ENCODE measurements around the gene ITPR2.
A peak's percentile ranks its signal among the peaks of the same experiment; 100 is the strongest.

Gene ITPR2

DNA sequence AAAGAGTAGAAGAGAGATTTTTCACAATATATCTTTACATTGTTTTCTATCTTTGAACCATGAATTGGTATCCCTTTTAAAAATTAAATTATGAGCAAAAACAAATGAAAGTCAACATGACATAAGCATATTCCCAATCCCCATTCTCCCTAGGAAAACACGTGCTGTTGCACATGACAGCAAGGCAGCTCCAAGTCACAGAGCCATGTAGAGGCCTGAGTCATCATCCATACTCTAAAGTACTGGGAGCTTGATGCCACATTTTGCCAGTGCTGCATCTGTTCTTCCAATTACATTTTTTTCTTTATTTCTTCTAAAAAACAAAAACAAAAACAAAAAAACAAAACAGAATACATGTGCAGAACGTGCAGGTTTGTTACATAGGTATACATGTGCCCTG, 115.2 kb downstream of the ITPR2 start:
- CTCF ChIA-PET = interaction anchor here (1.0 to 1.4 kb wide), 2 partner anchors 10 to 16 kb away, joined by 3 to 4 read pairs; no protein-coding TSS in a partner anchor
- no peak for TF ChIP-seq CTCF (IDR thresholded peaks at IDR 0.05; ENCODE audit: control extremely low read depth, extremely low read depth, low read depth, missing control alignments)
- POLR2A ChIA-PET = no interaction called here
- DNase-seq (ENCODE audit: extremely low spot score) = no peak

DNA sequence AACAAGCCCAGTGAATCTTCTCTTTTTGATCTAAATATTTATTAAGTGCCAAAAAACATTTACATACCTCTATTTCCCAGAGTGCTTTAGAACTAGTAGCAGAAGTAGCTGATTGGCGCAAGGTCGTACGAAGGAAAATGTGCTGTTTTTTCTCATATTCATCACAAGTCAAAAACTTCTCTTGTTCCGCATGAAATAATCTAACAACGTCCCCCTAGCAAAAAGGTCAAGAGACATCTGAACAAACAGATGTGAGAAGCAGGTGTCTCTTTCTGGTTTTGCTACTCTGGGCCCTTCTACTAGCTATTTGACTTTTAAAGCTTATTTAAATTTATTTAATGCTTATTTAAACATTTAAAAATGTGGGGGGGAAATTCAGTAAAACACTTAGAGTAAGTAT, 117.8 kb downstream of the ITPR2 start:
- no peak for TF ChIP-seq CTCF (IDR thresholded peaks at IDR 0.05; ENCODE audit: control extremely low read depth, extremely low read depth, low read depth, missing control alignments)
- CTCF ChIA-PET = interaction anchor here (0.8 to 2.8 kb wide), 4 partner anchors 8 to 119 kb away, joined by 3 to 16 read pairs (median 6); no protein-coding TSS in a partner anchor
- DNase-seq (ENCODE audit: extremely low spot score) = no peak
- POLR2A ChIA-PET = no interaction called here

GRCh38 chr12:26713885-26714383, 119.1 kb downstream of the ITPR2 start:
- CTCF ChIA-PET = interaction anchor here (0.9 to 1.2 kb wide), 3 partner anchors 13 to 592 kb away, joined by 3 to 5 read pairs (median 4); no protein-coding TSS in a partner anchor
- POLR2A ChIA-PET = interaction anchor here (1.0 kb wide), 1 partner anchor 18 kb away, joined by 3 read pairs; no protein-coding TSS in a partner anchor
- no peak for TF ChIP-seq CTCF (IDR thresholded peaks at IDR 0.05; ENCODE audit: control extremely low read depth, extremely low read depth, low read depth, missing control alignments)
- peak; percentile 29 for DNase-seq (ENCODE audit: extremely low spot score)

- CTCF ChIA-PET = no interaction called here
- TF ChIP-seq CTCF (IDR thresholded peaks at IDR 0.05; ENCODE audit: control extremely low read depth, extremely low read depth, low read depth, missing control alignments) = no peak
- DNase-seq (ENCODE audit: extremely low spot score) = no peak
- POLR2A ChIA-PET = no interaction called here
Measured at GRCh38 chr12:26712892-26713291, 120.1 kb downstream of the ITPR2 start.

DNA sequence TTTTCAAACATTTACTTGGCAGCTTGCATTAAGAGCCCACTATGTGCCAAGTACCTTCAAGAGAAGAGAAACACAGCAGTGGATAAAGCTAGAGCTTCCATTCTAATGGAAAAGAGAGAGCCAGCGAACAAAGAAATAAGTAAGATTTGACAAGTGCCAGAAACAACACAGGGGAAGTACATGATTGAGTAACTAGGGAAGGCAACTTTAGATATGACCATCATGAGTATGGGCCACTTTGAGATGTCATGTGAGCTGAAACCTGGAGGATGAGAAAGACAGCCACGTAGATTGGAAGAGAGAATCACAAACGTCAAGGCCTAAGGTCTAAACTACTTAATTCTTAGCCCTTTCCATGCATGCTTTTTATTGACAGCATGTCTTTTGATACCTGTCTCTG, 121.4 kb downstream of the ITPR2 start:
- no peak for DNase-seq (ENCODE audit: extremely low spot score)
- POLR2A ChIA-PET = no interaction called here
- no peak for TF ChIP-seq CTCF (IDR thresholded peaks at IDR 0.05; ENCODE audit: control extremely low read depth, extremely low read depth, low read depth, missing control alignments)
- CTCF ChIA-PET = interaction anchor here (1.0 to 3.0 kb wide), 3 partner anchors 10 to 122 kb away, joined by 3 to 18 read pairs (median 4); partner anchors contain the start of gene ITPR2

- ChIA-PET CTCF (interaction anchor here (1.0 to 3.0 kb wide), 4 partner anchors 10 to 122 kb away, joined by 3 to 18 read pairs (median 4); partner anchors contain the start of gene ITPR2), POLR2A (no interaction called here)
- TF ChIP-seq CTCF (IDR thresholded peaks at IDR 0.05; ENCODE audit: control extremely low read depth, extremely low read depth, low read depth, missing control alignments) = no peak
- no peak for DNase-seq (ENCODE audit: extremely low spot score)
Measured at GRCh38 chr12:26711072-26711471, 121.9 kb downstream of the ITPR2 start.

All from GM10248 (cell line).